Measurements from ENCODE around the gene MXI1. TPM values are rescaled to one million over a fixed set of nuclear protein-coding genes. Genes with fewer than 3 reads are reported as not detected.

MXI1 gene
- total and polyA plus RNA-seq, 2 experiments from 2014 or later = 5.1 to 8.5 TPM

DNA sequence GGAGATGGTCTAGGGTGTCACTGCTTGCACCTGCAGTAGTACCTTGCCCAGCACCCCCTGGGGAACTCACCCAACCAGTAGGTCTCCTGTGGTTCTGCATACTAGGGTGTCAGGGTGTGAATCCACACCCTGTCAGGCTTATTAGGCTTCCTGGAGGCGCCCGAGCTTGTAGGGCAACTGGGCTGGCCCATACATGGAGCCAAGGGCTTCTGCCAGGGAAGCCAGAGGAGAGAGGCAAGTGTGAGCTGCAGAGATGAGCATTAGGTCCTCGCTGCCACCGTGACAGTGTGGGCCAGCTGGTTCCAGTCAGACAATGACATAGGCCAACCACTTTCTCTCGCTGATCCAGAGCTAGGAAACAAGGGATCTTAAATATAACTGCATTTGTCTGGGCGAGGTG is 11.2 kb downstream of the MXI1 start:
- H3K27ac Mint-ChIP-seq = no peak overlapping the region
- H3K4me3 Mint-ChIP-seq = no peak overlapping the region
- Histone ChIP-seq H3K36me3 (ENCODE audit: insufficient read depth) (no peaks in the 10 kb centered on the region), H3K27ac (ENCODE audit: low read depth) (no peak overlapping the region), H3K4me1 (ENCODE audit: insufficient read depth) (peaks cover 18% of the 10 kb centered on the region), H3K27me3 (ENCODE audit: insufficient read depth) (peaks cover 50% of the 10 kb centered on the region), H2AFZ (no peak overlapping the region), H3K9me2 (ENCODE audit: insufficient read depth) (no peaks in the 10 kb centered on the region), H3K4me3 (no peak overlapping the region), H3K79me2 (replicated peaks; ENCODE audit: insufficient read depth) (no peaks in the 10 kb centered on the region), H4K20me1 (replicated peaks; ENCODE audit: insufficient read depth) (no peaks in the 10 kb centered on the region), H3K4me2 (no peak overlapping the region), H3F3A (replicated peaks; ENCODE audit: low read depth) (peaks cover 7% of the 10 kb centered on the region; the same call in 1 of the 2 replicates)
- ATAC-seq (no peak), DNase-seq (ENCODE audit: low spot score) (no peak)
- no peaks in the 10 kb centered on the region for H3K36me3 Mint-ChIP-seq (ENCODE audit: low read depth)
- peaks cover 22% of the 10 kb centered on the region for H3K27me3 Mint-ChIP-seq (ENCODE audit: insufficient read depth, low read depth, poor library complexity)
- no peaks in the 10 kb centered on the region for H3K9me3 Mint-ChIP-seq
- TF ChIP-seq CREB1 (CRISPR knock-in tag; IDR thresholded peaks at IDR 0.05; ENCODE audit: low read depth) = no peak
- no peak for TF ChIP-seq EZH2phosphoT487 (IDR thresholded peaks at IDR 0.05; ENCODE audit: unreplicated experiment)
- no peak for TF ChIP-seq ETS1 (IDR thresholded peaks at IDR 0.05)
- TF ChIP-seq NANOG (IDR thresholded peaks at IDR 0.05; ENCODE audit: borderline replicate concordance) = no peak
- no peak for TF ChIP-seq ZNF331 (CRISPR knock-in tag; IDR thresholded peaks at IDR 0.05; ENCODE audit: low read depth)
- TF ChIP-seq POLR2AphosphoS5 (IDR thresholded peaks at IDR 0.05; ENCODE audit: low read depth) = no peak
- no peak for TF ChIP-seq STAT1 (IDR thresholded peaks at IDR 0.05; ENCODE audit: unreplicated experiment)
- TF ChIP-seq CTCF (conservative IDR thresholded peaks at IDR 0.05; ENCODE audit: low read depth in 2 of 2) = no peak
- no peak for TF ChIP-seq ZNF462 (CRISPR knock-in tag; IDR thresholded peaks at IDR 0.05)
- no peak for TF ChIP-seq JUNB (IDR thresholded peaks at IDR 0.05; ENCODE audit: unreplicated experiment)
- TF ChIP-seq ZNF114 (CRISPR knock-in tag; IDR thresholded peaks at IDR 0.05) = no peak
- no peak for TF ChIP-seq REST (IDR thresholded peaks at IDR 0.05; ENCODE audit: unreplicated experiment)
- no peak for TF ChIP-seq EZH2 (IDR thresholded peaks at IDR 0.05; ENCODE audit: low read depth, unreplicated experiment)
- peaks cover 38% of the 10 kb centered on the region for H3K4me1 Mint-ChIP-seq

All from GM23338 (cell line).